OCI-LY3 (cell line): ENCODE measurements around the gene CHURC1.
A peak's percentile ranks its signal among the peaks of the same experiment; 100 is the strongest.

Source experiments
- H2AFZ ChIP-seq: fragments of 200-600, 300-600 bp; shearing (Covaris generic); 2 replicates; pipeline ENCODE4 v1.6.0; 2014; ENCODE audit warnings: antibody characterized with exemption, low read depth, low read length
- H3K27ac ChIP-seq: fragments of 200-600, 300-600 bp; sonication (generic); 2 replicates; pipeline ENCODE4 v1.5.1; 2014; ENCODE audit warnings: mild to moderate bottlenecking, low read length, moderate library complexity, mixed read lengths
- H3K27me3 ChIP-seq: fragments of 200-600, 300-600 bp; sonication (generic); 2 replicates; pipeline ENCODE4 v1.6.1; 2014; ENCODE audit warnings: low read depth, low read length, mixed read lengths
- H3K36me3 ChIP-seq: fragments of 200-600, 300-600 bp; sonication (generic); replicated peaks from 2 replicates; pipeline ENCODE3; 2014; ENCODE audit warnings: low read depth, low read length, mixed read lengths
- H3K4me1 ChIP-seq: fragments of 300-600, 200-600 bp; sonication (generic); 2 replicates; pipeline ENCODE4 v1.6.1; 2014; ENCODE audit warnings: low read length, mixed read lengths
- H3K4me2 ChIP-seq: fragments of 200-600, 300-600 bp; sonication (generic); 2 replicates; pipeline ENCODE4 v1.6.1; 2014; ENCODE audit warnings: low read length, mixed read lengths
- H3K4me3 ChIP-seq: fragments of 300-600, 200-600 bp; sonication (generic); 2 replicates; pipeline ENCODE4 v1.5.1; 2014; ENCODE audit warnings: antibody characterized with exemption, mild to moderate bottlenecking, low read length, moderate library complexity
- H3K79me2 ChIP-seq: fragments of 300-600, 200-600 bp; shearing (Covaris generic); 2 replicates; pipeline ENCODE4 v1.6.1; 2014; ENCODE audit warnings: mild to moderate bottlenecking, low read length, mixed read lengths
- H3K9ac ChIP-seq: fragments of 300-600, 200-600 bp; shearing (Covaris generic); 2 replicates; pipeline ENCODE4 v1.6.0; 2014; ENCODE audit warnings: mild to moderate bottlenecking, low read length, moderate library complexity
- H3K9me3 ChIP-seq: fragments of 200-600, 300-600 bp; shearing (Covaris generic); 2 replicates; pipeline ENCODE4 v1.6.1; 2014; ENCODE audit warnings: low read length, mixed read lengths; ENCODE audit not compliant: insufficient read depth
- H4K20me1 ChIP-seq: fragments of 200-600, 300-600 bp; sonication (generic); 2 replicates; pipeline ENCODE4 v1.6.1; 2016; ENCODE audit warnings: low read length, mixed read lengths; ENCODE audit not compliant: insufficient read depth
- CTCF ChIP-seq: fragments of 200-600, 300-600 bp; sonication (generic); IDR thresholded peaks from 2 replicates; pipeline ENCODE4 v1.5.1; 2014; ENCODE audit warnings: antibody characterized with exemption, low read length, low read depth
- EZH2phosphoT487 ChIP-seq: fragments of 200-600 bp; shearing (Covaris generic); IDR thresholded peaks from 2 replicates; pipeline ENCODE4 v1.6.1; 2018; ENCODE audit warnings: antibody characterized with exemption, mixed run types, low read depth

CHURC1 gene

GRCh38 chr14:64868379-64868778 is 45.9 kb upstream of the CHURC1 start:
- H3K9ac ChIP-seq: no peak overlapping the region
- H3K27ac ChIP-seq: no peak overlapping the region
- peaks cover 10% of the 10 kb centered on the region for H3K4me1 ChIP-seq
- peaks cover 16% of the 10 kb centered on the region for H3K27me3 ChIP-seq
- no peaks in the 10 kb centered on the region for H3K79me2 ChIP-seq
- no peak overlapping the region for H3K4me3 ChIP-seq
- TF ChIP-seq EZH2phosphoT487 (no peak), CTCF (no peak)
- no peak overlapping the region for H3K4me2 ChIP-seq
- no peaks in the 10 kb centered on the region for H3K36me3 ChIP-seq
- H2AFZ ChIP-seq: no peak overlapping the region
- no peaks in the 10 kb centered on the region for H4K20me1 ChIP-seq
- H3K9me3 ChIP-seq: no peaks in the 10 kb centered on the region

- Histone ChIP-seq H3K9ac (no peak overlapping the region), H3K36me3 (no peaks in the 10 kb centered on the region)
- TF ChIP-seq EZH2phosphoT487 (no peak), CTCF (no peak)
These were observed 45.4 kb upstream of the CHURC1 start for GRCh38 chr14:64868841-64869240.

GRCh38 chr14:64870160-64870559 is 44.1 kb upstream of the CHURC1 start:
- Histone ChIP-seq H3K9me3 (no peaks in the 10 kb centered on the region), H3K27me3 (peaks cover 19% of the 10 kb centered on the region)
- TF ChIP-seq EZH2phosphoT487 (no peak), CTCF (no peak)

More at GRCh38 chr14:64868841-64869240, 45.4 kb upstream of the CHURC1 start:
- H3K9me3 ChIP-seq: no peaks in the 10 kb centered on the region
- no peak overlapping the region for H3K27ac ChIP-seq
- no peaks in the 10 kb centered on the region for H3K79me2 ChIP-seq
- H3K4me1 ChIP-seq: peaks cover 10% of the 10 kb centered on the region
- H3K4me2 ChIP-seq: no peak overlapping the region
- H2AFZ ChIP-seq: no peak overlapping the region
- H4K20me1 ChIP-seq: no peaks in the 10 kb centered on the region
- H3K4me3 ChIP-seq: no peak overlapping the region
- peaks cover 15% of the 10 kb centered on the region for H3K27me3 ChIP-seq

GRCh38 chr14:64871344-64871743 is 42.9 kb upstream of the CHURC1 start:
- H3K36me3 ChIP-seq: no peaks in the 10 kb centered on the region
- no peaks in the 10 kb centered on the region for H3K9me3 ChIP-seq
- no peak overlapping the region for H3K27ac ChIP-seq
- H4K20me1 ChIP-seq: no peaks in the 10 kb centered on the region
- no peak overlapping the region for H3K4me3 ChIP-seq
- no peaks in the 10 kb centered on the region for H3K79me2 ChIP-seq
- H3K9ac ChIP-seq: no peak overlapping the region
- no peak for TF ChIP-seq CTCF
- TF ChIP-seq EZH2phosphoT487: no peak
- H3K4me1 ChIP-seq: peaks cover 10% of the 10 kb centered on the region
- H3K4me2 ChIP-seq: no peak overlapping the region
- peaks cover 20% of the 10 kb centered on the region for H3K27me3 ChIP-seq
- no peak overlapping the region for H2AFZ ChIP-seq

More at GRCh38 chr14:64870160-64870559, 44.1 kb upstream of the CHURC1 start:
- Histone ChIP-seq H3K4me1 (peaks cover 10% of the 10 kb centered on the region), H2AFZ (peak overlapping the region; percentile 56), H3K27ac (no peak overlapping the region), H3K4me3 (peak overlapping the region; percentile 44), H3K79me2 (no peaks in the 10 kb centered on the region), H3K36me3 (no peaks in the 10 kb centered on the region), H3K9ac (no peak overlapping the region), H3K4me2 (peak overlapping the region; percentile 67), H4K20me1 (no peaks in the 10 kb centered on the region)
